Activated T-cell treated with anti-CD3 and anti-CD28 coated beads, Interleukin-2, amount 50 U/mL, for 1 hour (primary cell): ENCODE measurements around the gene OTOS.

Source experiments
- DNase-seq: peaks from one replicate; pipeline ENCODE4 v3.0.0-alpha.2; 2020

Gene OTOS

GRCh38 chr2:240135706-240136012 is 4.8 kb downstream of the OTOS start:
- DNase-seq: no peak

- no peak for DNase-seq
Observed at GRCh38 chr2:240134956-240135520, 5.4 kb downstream of the OTOS start.

- DNase-seq: no peak
Observed at GRCh38 chr2:240134466-240134865, 6.0 kb downstream of the OTOS start.

- DNase-seq: no peak
Observed at GRCh38 chr2:240133401-240133800, 7.1 kb downstream of the OTOS start.

- DNase-seq: no peak
Observed at GRCh38 chr2:240132651-240132980, 7.8 kb downstream of the OTOS start.

GRCh38 chr2:240131941-240132650 is 8.4 kb downstream of the OTOS start:
- DNase-seq: no peak

GRCh38 chr2:240131296-240131695 is 9.2 kb downstream of the OTOS start:
- DNase-seq: no peak

GRCh38 chr2:240130393-240131195 is 9.9 kb downstream of the OTOS start:
- DNase-seq: no peak

GRCh38 chr2:240129731-240130392 is 10.6 kb downstream of the OTOS start:
- DNase-seq: no peak

- no peak for DNase-seq
Observed at GRCh38 chr2:240129311-240129710, 11.1 kb downstream of the OTOS start.

- DNase-seq: no peak
Observed at GRCh38 chr2:240128608-240129145, 11.8 kb downstream of the OTOS start.

GRCh38 chr2:240127911-240128607 is 12.4 kb downstream of the OTOS start:
- DNase-seq: no peak

- DNase-seq: no peak
Observed at GRCh38 chr2:240127191-240127750, 13.2 kb downstream of the OTOS start.

GRCh38 chr2:240126731-240127130 is 13.7 kb downstream of the OTOS start:
- DNase-seq: no peak

GRCh38 chr2:240125742-240126141 is 14.7 kb downstream of the OTOS start:
- DNase-seq: no peak

- no peak for DNase-seq
Observed at GRCh38 chr2:240124651-240125030, 15.8 kb downstream of the OTOS start.

GRCh38 chr2:240123821-240124650 is 16.4 kb downstream of the OTOS start:
- DNase-seq: no peak

GRCh38 chr2:240121675-240122074 is 18.8 kb downstream of the OTOS start:
- DNase-seq: no peak

GRCh38 chr2:240121190-240121589 is 19.3 kb downstream of the OTOS start:
- no peak for DNase-seq

- no peak for DNase-seq
Observed at GRCh38 chr2:240114233-240114632, 26.2 kb downstream of the OTOS start.

GRCh38 chr2:240112914-240113690 is 27.4 kb downstream of the OTOS start:
- DNase-seq: no peak
